ENCODE results near the gene RASA3.

Gene RASA3

GRCh38 chr13:113954046-113954835 is 178.2 kb downstream of the RASA3 start:
- intact Hi-C loops (cut with DNase I), result no loop called here
- no peak for DNase-seq

- intact Hi-C loops (cut with DNase I), result no loop called here
- DNase-seq, result no peak
Observed at GRCh38 chr13:113953561-113953960, 178.9 kb downstream of the RASA3 start.

- no peak for DNase-seq
- intact Hi-C loops (cut with DNase I), result no loop called here
Observed at GRCh38 chr13:113952983-113953520, 179.4 kb downstream of the RASA3 start.

- intact Hi-C loops (cut with DNase I), result no loop called here
- DNase-seq, result no peak
Observed at GRCh38 chr13:113952151-113952982, 180.1 kb downstream of the RASA3 start.

- peak; percentile 50 to 88 (median 80) for DNase-seq
- intact Hi-C loops (cut with DNase I), result loop anchor here (2.0 kb wide), 1 partner anchor 275 kb away; no protein-coding TSS in a partner anchor
Observed at GRCh38 chr13:113951246-113951999, 181.0 kb downstream of the RASA3 start.

GRCh38 chr13:113950451-113951245 is 181.8 kb downstream of the RASA3 start:
- intact Hi-C loops (cut with DNase I), result loop anchor here (2.0 kb wide), 1 partner anchor 276 kb away; no protein-coding TSS in a partner anchor
- no peak for DNase-seq

- no peak for DNase-seq
- intact Hi-C loops (cut with DNase I), result no loop called here
Observed at GRCh38 chr13:113949546-113949945, 182.9 kb downstream of the RASA3 start.

GRCh38 chr13:113948034-113948742 is 184.2 kb downstream of the RASA3 start:
- intact Hi-C loops (cut with DNase I), result no loop called here
- DNase-seq, result no peak

GRCh38 chr13:113947311-113948033 is 185.0 kb downstream of the RASA3 start:
- intact Hi-C loops (cut with DNase I), result no loop called here
- DNase-seq, result peak in 41 of 42 donors; percentile 21 to 79 (median 58)

GRCh38 chr13:113946409-113947181 is 185.8 kb downstream of the RASA3 start:
- intact Hi-C loops (cut with DNase I), result no loop called here
- no peak for DNase-seq

GRCh38 chr13:113945857-113946408 is 186.5 kb downstream of the RASA3 start:
- intact Hi-C loops (cut with DNase I), result no loop called here
- no peak for DNase-seq

GRCh38 chr13:113943821-113944565 is 188.4 kb downstream of the RASA3 start:
- DNase-seq, result no peak

GRCh38 chr13:113942591-113943103 is 189.8 kb downstream of the RASA3 start:
- no peak for DNase-seq
- intact Hi-C loops (cut with DNase I), result no loop called here

More at GRCh38 chr13:113943821-113944565, 188.4 kb downstream of the RASA3 start:
- intact Hi-C loops (cut with DNase I), result no loop called here

- intact Hi-C loops (cut with DNase I), result no loop called here
- DNase-seq, result no peak
Observed at GRCh38 chr13:113941571-113942191, 190.7 kb downstream of the RASA3 start.

- no peak for DNase-seq
- intact Hi-C loops (cut with DNase I), result loop anchor here (10.0 kb wide), 1 partner anchor 125 kb away; no protein-coding TSS in a partner anchor
Observed at GRCh38 chr13:113939944-113940297, 192.5 kb downstream of the RASA3 start.

Data from head of caudate nucleus (tissue), 42 donors.